ENCODE results near the gene RTKN. TPM values are rescaled to one million over a fixed set of nuclear protein-coding genes. Genes with fewer than 3 reads are reported as not detected.

Gene RTKN
- total and polyA plus RNA-seq, 2 of the 13 experiments (the other 11 are each of a cell fraction or from before 2014, with no cell fraction given) = 159 to 166 TPM

DNA sequence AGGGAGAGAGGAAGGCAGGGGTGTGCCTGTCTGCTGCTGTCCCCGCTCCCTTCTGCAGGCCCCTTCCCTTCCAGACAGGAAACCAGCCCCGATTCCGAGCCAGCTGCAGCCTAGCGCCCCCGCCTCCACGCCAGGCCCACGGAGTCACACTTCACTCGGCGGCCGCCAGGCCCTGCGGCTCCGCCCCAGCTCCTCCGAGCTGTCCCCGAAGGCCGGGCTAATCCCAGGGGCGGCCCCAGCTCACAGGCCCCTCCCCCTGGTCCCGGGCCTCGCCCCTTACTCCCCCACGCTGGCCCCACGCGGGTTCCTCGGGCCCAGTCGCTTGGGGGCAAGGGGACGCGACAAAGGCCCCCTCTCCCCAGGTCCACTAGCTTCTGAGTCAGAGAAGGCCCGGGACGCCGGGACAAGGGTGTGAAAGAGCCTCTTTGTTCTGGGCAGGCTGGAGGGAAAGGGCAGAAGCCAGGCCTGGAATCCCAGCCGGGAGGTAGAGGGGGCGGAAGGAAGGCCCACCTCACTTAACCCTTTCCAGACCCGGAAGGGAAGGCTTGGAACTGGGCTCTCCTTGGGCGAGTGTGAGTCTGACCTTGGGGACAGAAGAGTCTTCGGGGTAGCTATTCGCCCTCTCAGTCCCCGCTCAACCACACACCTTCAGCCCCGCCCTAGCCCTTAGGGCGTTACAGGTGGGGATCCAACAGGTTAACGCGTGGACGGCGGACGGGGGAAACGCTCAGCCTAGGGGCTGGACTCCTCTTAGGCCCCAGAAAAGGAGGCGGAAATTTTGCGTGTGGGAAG lies 1.2 kb downstream of the RTKN start (continued):
- peak; percentile 5; the same call in 1 of the 2 replicates for TF ChIP-seq ZNF296 (CRISPR knock-in tag; conservative IDR thresholded peaks at IDR 0.05)
- TF ChIP-seq ERF (CRISPR knock-in tag; IDR thresholded peaks at IDR 0.05) = peak; percentile 80
- no peak for TF ChIP-seq NFE2 (CRISPR knock-in tag; IDR thresholded peaks at IDR 0.05)
- TF ChIP-seq REPIN1 (CRISPR knock-in tag; IDR thresholded peaks at IDR 0.05; ENCODE audit: borderline replicate concordance, low read depth) = peak; percentile 92
- no peak for TF ChIP-seq NFYB (CRISPR knock-in tag; IDR thresholded peaks at IDR 0.05)
- TF ChIP-seq BHLHE40 (IDR thresholded peaks at IDR 0.05; ENCODE audit: low read length) = no peak
- peak; percentile 55 for TF ChIP-seq NCOA2 (CRISPR knock-in tag; IDR thresholded peaks at IDR 0.05)
- peak; percentile 4; the same call in 1 of the 2 replicates for TF ChIP-seq TCF7 (IDR thresholded peaks at IDR 0.05; ENCODE audit: low read depth)
- TF ChIP-seq CREM (IDR thresholded peaks at IDR 0.05) = 0 out of 2 replicates have a peak, but pooled peaks have one; percentile 48
- no peak for TF ChIP-seq CREM (CRISPR knock-in tag; IDR thresholded peaks at IDR 0.05)
- TF ChIP-seq, protein P1, sequence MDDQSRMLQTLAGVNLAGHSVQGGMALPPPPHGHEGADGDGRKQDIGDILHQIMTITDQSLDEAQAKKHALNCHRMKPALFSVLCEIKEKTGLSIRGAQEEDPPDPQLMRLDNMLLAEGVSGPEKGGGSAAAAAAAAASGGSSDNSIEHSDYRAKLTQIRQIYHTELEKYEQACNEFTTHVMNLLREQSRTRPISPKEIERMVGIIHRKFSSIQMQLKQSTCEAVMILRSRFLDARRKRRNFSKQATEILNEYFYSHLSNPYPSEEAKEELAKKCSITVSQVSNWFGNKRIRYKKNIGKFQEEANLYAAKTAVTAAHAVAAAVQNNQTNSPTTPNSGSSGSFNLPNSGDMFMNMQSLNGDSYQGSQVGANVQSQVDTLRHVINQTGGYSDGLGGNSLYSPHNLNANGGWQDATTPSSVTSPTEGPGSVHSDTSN (CRISPR knock-in tag; IDR thresholded peaks at IDR 0.05; ENCODE audit: borderline replicate concordance) = no peak
- TF ChIP-seq, protein P2, sequence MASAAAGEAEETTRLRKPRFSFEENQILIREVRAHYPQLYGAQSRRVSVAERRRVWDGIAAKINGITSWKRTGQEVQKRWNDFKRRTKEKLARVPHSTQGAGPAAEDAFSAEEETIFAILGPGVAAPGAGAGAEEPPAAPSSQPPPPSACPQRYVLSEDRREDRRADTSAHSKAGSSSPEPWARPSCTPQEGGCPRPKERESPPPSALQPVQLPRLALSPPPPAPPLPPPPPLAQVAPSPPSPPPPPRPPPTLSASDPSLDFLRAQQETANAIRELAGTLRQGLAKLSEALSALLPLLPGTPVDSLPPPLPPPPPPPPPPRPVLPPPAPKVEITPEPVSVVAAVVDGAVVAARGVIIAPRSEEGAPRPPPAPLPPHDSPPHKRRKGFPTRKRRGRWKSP (CRISPR knock-in tag; IDR thresholded peaks at IDR 0.05) = peak; percentile 46; the same call in 1 of the 2 replicates
- TF ChIP-seq, protein P3, sequence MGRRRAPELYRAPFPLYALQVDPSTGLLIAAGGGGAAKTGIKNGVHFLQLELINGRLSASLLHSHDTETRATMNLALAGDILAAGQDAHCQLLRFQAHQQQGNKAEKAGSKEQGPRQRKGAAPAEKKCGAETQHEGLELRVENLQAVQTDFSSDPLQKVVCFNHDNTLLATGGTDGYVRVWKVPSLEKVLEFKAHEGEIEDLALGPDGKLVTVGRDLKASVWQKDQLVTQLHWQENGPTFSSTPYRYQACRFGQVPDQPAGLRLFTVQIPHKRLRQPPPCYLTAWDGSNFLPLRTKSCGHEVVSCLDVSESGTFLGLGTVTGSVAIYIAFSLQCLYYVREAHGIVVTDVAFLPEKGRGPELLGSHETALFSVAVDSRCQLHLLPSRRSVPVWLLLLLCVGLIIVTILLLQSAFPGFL (CRISPR knock-in tag; IDR thresholded peaks at IDR 0.05) = 0 out of 2 replicates have a peak, but pooled peaks have one; percentile 51
- TF ChIP-seq TBX3 (IDR thresholded peaks at IDR 0.05; ENCODE audit: borderline replicate concordance) = peak; percentile 61; the same call in 1 of the 2 replicates
- no peak for TF ChIP-seq ZNF496 (CRISPR knock-in tag; IDR thresholded peaks at IDR 0.05; ENCODE audit: insufficient replicate concordance)
- no peak for TF ChIP-seq ZNF33A (CRISPR knock-in tag; IDR thresholded peaks at IDR 0.05; ENCODE audit: borderline replicate concordance)
- TF ChIP-seq ZNF232 (CRISPR knock-in tag; IDR thresholded peaks at IDR 0.05; ENCODE audit: borderline replicate concordance) = 0 out of 2 replicates have a peak, but pooled peaks have one; percentile 57
- TF ChIP-seq, protein P4, sequence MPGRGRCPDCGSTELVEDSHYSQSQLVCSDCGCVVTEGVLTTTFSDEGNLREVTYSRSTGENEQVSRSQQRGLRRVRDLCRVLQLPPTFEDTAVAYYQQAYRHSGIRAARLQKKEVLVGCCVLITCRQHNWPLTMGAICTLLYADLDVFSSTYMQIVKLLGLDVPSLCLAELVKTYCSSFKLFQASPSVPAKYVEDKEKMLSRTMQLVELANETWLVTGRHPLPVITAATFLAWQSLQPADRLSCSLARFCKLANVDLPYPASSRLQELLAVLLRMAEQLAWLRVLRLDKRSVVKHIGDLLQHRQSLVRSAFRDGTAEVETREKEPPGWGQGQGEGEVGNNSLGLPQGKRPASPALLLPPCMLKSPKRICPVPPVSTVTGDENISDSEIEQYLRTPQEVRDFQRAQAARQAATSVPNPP (CRISPR knock-in tag; IDR thresholded peaks at IDR 0.05) = peak; percentile 84; the same call in 1 of the 2 replicates
- no peak for TF ChIP-seq STAT5B (CRISPR knock-in tag; IDR thresholded peaks at IDR 0.05)
- TF ChIP-seq THAP11 (CRISPR knock-in tag; IDR thresholded peaks at IDR 0.05) = peak; percentile 84
- TF ChIP-seq, protein P5, sequence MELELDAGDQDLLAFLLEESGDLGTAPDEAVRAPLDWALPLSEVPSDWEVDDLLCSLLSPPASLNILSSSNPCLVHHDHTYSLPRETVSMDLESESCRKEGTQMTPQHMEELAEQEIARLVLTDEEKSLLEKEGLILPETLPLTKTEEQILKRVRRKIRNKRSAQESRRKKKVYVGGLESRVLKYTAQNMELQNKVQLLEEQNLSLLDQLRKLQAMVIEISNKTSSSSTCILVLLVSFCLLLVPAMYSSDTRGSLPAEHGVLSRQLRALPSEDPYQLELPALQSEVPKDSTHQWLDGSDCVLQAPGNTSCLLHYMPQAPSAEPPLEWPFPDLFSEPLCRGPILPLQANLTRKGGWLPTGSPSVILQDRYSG (CRISPR knock-in tag; IDR thresholded peaks at IDR 0.05) = peak; percentile 57; the same call in 1 of the 2 replicates
- TF ChIP-seq ZSCAN12 (CRISPR knock-in tag; IDR thresholded peaks at IDR 0.05) = no peak
- no peak for TF ChIP-seq MAFG (CRISPR knock-in tag; IDR thresholded peaks at IDR 0.05)
- no peak; the same call in 1 of the 2 replicates for TF ChIP-seq ZFP41 (CRISPR knock-in tag; IDR thresholded peaks at IDR 0.05; ENCODE audit: borderline replicate concordance)
